DOHH2 (cell line): Measurements from ENCODE around the gene COL3A1.

Experiments used
- H3F3A ChIP-seq: fragments of 200-600 bp; sonication (generic), shearing (Covaris generic); 2 replicates; pipeline ENCODE4 v1.6.0; 2016; ENCODE audit warnings: antibody characterized with exemption, mild to moderate bottlenecking; ENCODE audit not compliant: control insufficient read depth, insufficient read depth
- H3K27ac ChIP-seq: fragments of 200-600 bp; sonication (generic); 2 replicates; pipeline ENCODE4 v1.5.1; 2014; ENCODE audit warnings: low read depth, mild to moderate bottlenecking, low read length, moderate library complexity
- H3K27me3 ChIP-seq: fragments of 200-600 bp; sonication (generic); 2 replicates; pipeline ENCODE4 v1.6.1; 2014; ENCODE audit warnings: mild to moderate bottlenecking, low read length, mixed read lengths; ENCODE audit not compliant: control insufficient read depth
- H3K36me3 ChIP-seq: fragments of 200-600 bp; sonication (generic); 2 replicates; pipeline ENCODE4 v1.6.1; 2014; ENCODE audit warnings: mild to moderate bottlenecking, low read length, moderate library complexity, mixed read lengths; ENCODE audit not compliant: control insufficient read depth
- H3K4me1 ChIP-seq: fragments of 200-600 bp; sonication (generic); 2 replicates; pipeline ENCODE4 v1.6.1; 2014; ENCODE audit warnings: mild to moderate bottlenecking, low read length, mixed read lengths; ENCODE audit not compliant: control insufficient read depth
- H3K4me2 ChIP-seq: fragments of 200-600 bp; sonication (generic); 2 replicates; pipeline ENCODE4 v1.6.0; 2014; ENCODE audit warnings: mild to moderate bottlenecking, low read length, moderate library complexity
- H3K4me3 ChIP-seq: fragments of 200-600 bp; sonication (generic); 2 replicates; pipeline ENCODE4 v1.5.1; 2014; ENCODE audit warnings: mild to moderate bottlenecking, low read length, mixed read lengths
- H3K79me2 ChIP-seq: fragments of 200-600 bp; sonication (generic); 2 replicates; pipeline ENCODE4 v1.6.1; 2014; ENCODE audit warnings: mild to moderate bottlenecking, low read length, mixed read lengths; ENCODE audit not compliant: control insufficient read depth
- H3K9me2 ChIP-seq: fragments of 200-600 bp; sonication (generic); replicated peaks from 2 replicates; pipeline ENCODE4 v1.6.1; 2014; ENCODE audit warnings: mild to moderate bottlenecking, low read length, mixed read lengths; ENCODE audit not compliant: control insufficient read depth
- H3K9me3 ChIP-seq: fragments of 200-600 bp; sonication (generic); 2 replicates; pipeline ENCODE4 v1.6.1; 2014; ENCODE audit warnings: antibody characterized with exemption, low read length, mixed read lengths; ENCODE audit not compliant: control insufficient read depth, insufficient read depth
- H4K20me1 ChIP-seq: fragments of 200-600 bp; sonication (generic); 2 replicates; pipeline ENCODE4 v1.6.0; 2014; ENCODE audit warnings: low read depth, mild to moderate bottlenecking, antibody characterized with exemption, low read length, moderate library complexity; ENCODE audit not compliant: control insufficient read depth, insufficient read depth
- EZH2phosphoT487 ChIP-seq: fragments of 200-600 bp; sonication (generic); IDR thresholded peaks from 2 replicates; pipeline ENCODE4 v1.6.1; 2017; ENCODE audit warnings: borderline replicate concordance, mild to moderate bottlenecking, antibody characterized with exemption, low read length, moderate library complexity, mixed read lengths
- TF ChIP-seq, protein P1 (sequence below): fragments of 200-600 bp; sonication (generic); IDR thresholded peaks from one replicate; pipeline ENCODE4 v1.5.1; 2014; ENCODE audit warnings: antibody characterized with exemption, mild to moderate bottlenecking, low read depth, low read length; ENCODE audit not compliant: poor library complexity, severe bottlenecking

COL3A1 gene

DNA sequence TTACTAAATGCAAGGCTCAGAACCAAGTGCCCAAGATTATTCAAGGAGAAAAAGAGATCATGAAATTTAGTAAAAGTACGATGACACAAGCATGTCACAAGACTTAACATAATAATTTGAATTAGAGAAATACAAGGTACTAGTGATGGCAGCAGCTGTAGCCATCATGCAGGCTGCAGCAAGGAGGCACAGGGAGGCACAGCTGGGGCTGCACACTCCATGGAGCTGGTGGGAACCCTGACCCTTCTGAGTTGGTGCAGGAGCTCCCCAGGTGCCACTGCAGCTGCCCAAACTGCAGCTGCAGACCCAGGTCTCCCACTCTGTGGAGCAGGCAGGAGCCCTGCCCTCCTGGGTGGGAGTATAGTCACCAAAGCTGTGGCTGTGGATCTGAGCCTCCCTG is 46.0 kb downstream of the COL3A1 start:
- H4K20me1 ChIP-seq, result no peaks in the 10 kb centered on the region
- H3K9me2 ChIP-seq, result no peaks in the 10 kb centered on the region
- no peaks in the 10 kb centered on the region for H3K27me3 ChIP-seq
- H3K36me3 ChIP-seq, result no peaks in the 10 kb centered on the region
- no peaks in the 10 kb centered on the region for H3K9me3 ChIP-seq
- no peak overlapping the region for H3K4me2 ChIP-seq
- H3K27ac ChIP-seq, result no peak overlapping the region
- H3K4me1 ChIP-seq, result no peaks in the 10 kb centered on the region
- no peaks in the 10 kb centered on the region for H3K79me2 ChIP-seq
- no peaks in the 10 kb centered on the region for H3F3A ChIP-seq
- H3K4me3 ChIP-seq, result no peak overlapping the region
- TF ChIP-seq, protein P1, sequence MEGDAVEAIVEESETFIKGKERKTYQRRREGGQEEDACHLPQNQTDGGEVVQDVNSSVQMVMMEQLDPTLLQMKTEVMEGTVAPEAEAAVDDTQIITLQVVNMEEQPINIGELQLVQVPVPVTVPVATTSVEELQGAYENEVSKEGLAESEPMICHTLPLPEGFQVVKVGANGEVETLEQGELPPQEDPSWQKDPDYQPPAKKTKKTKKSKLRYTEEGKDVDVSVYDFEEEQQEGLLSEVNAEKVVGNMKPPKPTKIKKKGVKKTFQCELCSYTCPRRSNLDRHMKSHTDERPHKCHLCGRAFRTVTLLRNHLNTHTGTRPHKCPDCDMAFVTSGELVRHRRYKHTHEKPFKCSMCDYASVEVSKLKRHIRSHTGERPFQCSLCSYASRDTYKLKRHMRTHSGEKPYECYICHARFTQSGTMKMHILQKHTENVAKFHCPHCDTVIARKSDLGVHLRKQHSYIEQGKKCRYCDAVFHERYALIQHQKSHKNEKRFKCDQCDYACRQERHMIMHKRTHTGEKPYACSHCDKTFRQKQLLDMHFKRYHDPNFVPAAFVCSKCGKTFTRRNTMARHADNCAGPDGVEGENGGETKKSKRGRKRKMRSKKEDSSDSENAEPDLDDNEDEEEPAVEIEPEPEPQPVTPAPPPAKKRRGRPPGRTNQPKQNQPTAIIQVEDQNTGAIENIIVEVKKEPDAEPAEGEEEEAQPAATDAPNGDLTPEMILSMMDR, result no peak
- TF ChIP-seq EZH2phosphoT487, result no peak

DNA sequence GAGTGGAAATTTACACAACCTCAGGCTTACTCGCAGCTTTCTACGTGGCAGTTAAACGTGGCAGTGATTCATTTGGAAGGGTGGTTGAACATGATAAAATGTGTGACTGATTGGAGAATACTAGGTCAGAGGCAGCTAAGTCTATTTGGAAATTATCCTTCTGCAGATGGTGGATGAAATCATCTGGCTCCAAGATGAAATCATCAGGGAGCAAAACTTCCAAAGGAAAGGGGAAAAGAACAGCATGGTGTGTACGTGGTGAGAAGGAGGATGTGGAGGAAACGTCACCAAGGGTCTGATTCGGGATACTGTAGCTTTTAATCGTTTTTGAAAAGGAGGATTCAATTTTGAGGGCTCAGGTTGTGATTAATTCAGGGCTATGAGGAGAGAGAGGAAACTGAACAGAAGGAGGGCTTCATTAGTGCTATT is 47.9 kb downstream of the COL3A1 start:
- no peaks in the 10 kb centered on the region for H3K9me3 ChIP-seq
- no peak overlapping the region for H3K27ac ChIP-seq
- H3K4me1 ChIP-seq, result no peaks in the 10 kb centered on the region
- no peaks in the 10 kb centered on the region for H3K79me2 ChIP-seq
- H3F3A ChIP-seq, result no peaks in the 10 kb centered on the region
- H3K36me3 ChIP-seq, result no peaks in the 10 kb centered on the region
- H3K4me3 ChIP-seq, result no peak overlapping the region
- TF ChIP-seq, protein P1, result no peak
- TF ChIP-seq EZH2phosphoT487, result no peak
- no peaks in the 10 kb centered on the region for H3K9me2 ChIP-seq
- H3K4me2 ChIP-seq, result no peak overlapping the region
- H4K20me1 ChIP-seq, result no peaks in the 10 kb centered on the region
- no peaks in the 10 kb centered on the region for H3K27me3 ChIP-seq

DNA sequence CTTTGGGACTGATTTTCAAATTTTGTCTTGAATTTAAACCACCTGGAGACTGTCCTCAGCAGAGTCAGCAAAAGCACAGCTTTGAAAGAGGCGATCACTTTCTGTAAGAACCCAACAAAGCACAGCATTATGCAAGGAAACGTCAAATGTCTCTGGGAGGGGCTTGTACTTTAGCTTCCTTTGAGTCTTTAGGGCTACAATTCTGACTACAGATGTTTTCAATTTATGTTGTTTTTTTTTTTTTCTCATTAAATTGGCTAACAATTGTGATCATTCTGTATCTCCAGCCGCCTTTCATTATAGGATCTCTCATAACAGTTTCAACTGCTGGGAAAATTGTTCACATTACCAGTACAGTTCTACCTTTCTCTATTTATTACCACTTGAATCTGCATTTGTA is 48.3 kb downstream of the COL3A1 start:
- H4K20me1 ChIP-seq, result no peaks in the 10 kb centered on the region
- TF ChIP-seq, protein P1, result no peak
- no peak for TF ChIP-seq EZH2phosphoT487
- no peaks in the 10 kb centered on the region for H3K4me1 ChIP-seq
- H3K4me3 ChIP-seq, result no peak overlapping the region
- H3F3A ChIP-seq, result no peaks in the 10 kb centered on the region
- H3K36me3 ChIP-seq, result no peaks in the 10 kb centered on the region
- no peaks in the 10 kb centered on the region for H3K27me3 ChIP-seq
- no peaks in the 10 kb centered on the region for H3K9me2 ChIP-seq
- H3K4me2 ChIP-seq, result no peak overlapping the region
- H3K9me3 ChIP-seq, result no peaks in the 10 kb centered on the region
- H3K79me2 ChIP-seq, result no peaks in the 10 kb centered on the region
- H3K27ac ChIP-seq, result no peak overlapping the region
